HFFc6 (cell line): Measurements from ENCODE around the gene DUSP22. TPM values are rescaled to one million over a fixed set of nuclear protein-coding genes. Genes with fewer than 3 reads are reported as not detected.

Experiments
- DNase-seq: peaks from one replicate; pipeline ENCODE4 v3.0.0-alpha.2; 2018
- H3K27ac Mint-ChIP-seq: 2 replicates; pipeline ENCODE4 v1.8.0; 2020; ENCODE audit warnings: mild to moderate bottlenecking, mixed read lengths
- H3K27me3 Mint-ChIP-seq: 2 replicates; pipeline ENCODE4 v1.8.0; 2021; ENCODE audit warnings: mild to moderate bottlenecking, moderate library complexity, mixed read lengths; ENCODE audit not compliant: insufficient read depth
- H3K36me3 Mint-ChIP-seq: 2 replicates; pipeline ENCODE4 v1.8.0; 2021; ENCODE audit warnings: low read depth, mixed read lengths
- H3K4me1 Mint-ChIP-seq: 2 replicates; pipeline ENCODE4 v1.8.0; 2020; ENCODE audit warnings: low read depth, mixed read lengths
- H3K4me3 Mint-ChIP-seq: 2 replicates; pipeline ENCODE4 v1.8.0; 2020; ENCODE audit warnings: mild to moderate bottlenecking, moderate library complexity, mixed read lengths
- H3K9me3 Mint-ChIP-seq: 2 replicates; pipeline ENCODE4 v1.8.0; 2020; ENCODE audit warnings: mild to moderate bottlenecking, mixed read lengths
- CTCF ChIP-seq: fragments of 200-600 bp; sonication (generic); IDR thresholded peaks from 2 replicates; pipeline ENCODE4 v1.5.0; 2021; ENCODE audit warnings: antibody characterized with exemption, mild to moderate bottlenecking
- total RNA-seq, 6 experiments: library from RNA; stranded (reverse); fragmentation: NEBNext Ultra II Directional; extraction: Animal tissue kit (Norgen Biotek cat#: 25700); gene quantifications; 2 replicates in 1 of 6; 3 replicates in 5 of 6; pipeline ENCODE4 v1.2.3, GENCODE V29; 2021

Gene DUSP22
- total RNA-seq, 6 experiments from 2014 or later: 6.8 to 11.9 (median 9.2) TPM

GRCh38 chr6:353642-354614 lies 61.6 kb downstream of the DUSP22 start:
- no peak for DNase-seq
- TF ChIP-seq CTCF: no peak

GRCh38 chr6:354631-355280 lies 62.5 kb downstream of the DUSP22 start:
- H3K4me1 Mint-ChIP-seq: no peaks in the 10 kb centered on the region

More at GRCh38 chr6:353642-354614, 61.6 kb downstream of the DUSP22 start:
- no peaks in the 10 kb centered on the region for H3K4me1 Mint-ChIP-seq
- no peak overlapping the region for H3K4me3 Mint-ChIP-seq
- H3K9me3 Mint-ChIP-seq: peaks cover 14% of the 10 kb centered on the region; the same call in 1 of the 2 replicates
- H3K27me3 Mint-ChIP-seq: peaks cover 5% of the 10 kb centered on the region
- H3K36me3 Mint-ChIP-seq: no peaks in the 10 kb centered on the region
- H3K27ac Mint-ChIP-seq: no peak overlapping the region

GRCh38 chr6:355373-356208 lies 63.3 kb downstream of the DUSP22 start:
- H3K4me3 Mint-ChIP-seq: no peak overlapping the region

More at GRCh38 chr6:354631-355280, 62.5 kb downstream of the DUSP22 start:
- Mint-ChIP-seq H3K27me3 (peaks cover 5% of the 10 kb centered on the region), H3K36me3 (no peaks in the 10 kb centered on the region), H3K9me3 (peaks cover 14% of the 10 kb centered on the region; the same call in 1 of the 2 replicates), H3K4me3 (no peak overlapping the region), H3K27ac (no peak overlapping the region)
- no peak for DNase-seq
- TF ChIP-seq CTCF: no peak

GRCh38 chr6:356828-357251 lies 64.6 kb downstream of the DUSP22 start:
- Mint-ChIP-seq H3K4me1 (no peaks in the 10 kb centered on the region), H3K9me3 (peaks cover 14% of the 10 kb centered on the region; the same call in 1 of the 2 replicates), H3K36me3 (no peaks in the 10 kb centered on the region), H3K27ac (no peak overlapping the region), H3K27me3 (peaks cover 2% of the 10 kb centered on the region; the same call in 1 of the 2 replicates), H3K4me3 (no peak overlapping the region)
- DNase-seq: no peak
- TF ChIP-seq CTCF: no peak

More at GRCh38 chr6:355373-356208, 63.3 kb downstream of the DUSP22 start:
- Mint-ChIP-seq H3K27me3 (peaks cover 5% of the 10 kb centered on the region), H3K9me3 (peaks cover 14% of the 10 kb centered on the region; the same call in 1 of the 2 replicates), H3K27ac (no peak overlapping the region), H3K4me1 (no peaks in the 10 kb centered on the region), H3K36me3 (no peaks in the 10 kb centered on the region)
- no peak for TF ChIP-seq CTCF
- DNase-seq: no peak

- Mint-ChIP-seq H3K4me3 (no peak overlapping the region), H3K36me3 (no peaks in the 10 kb centered on the region; the same call in 1 of the 2 replicates), H3K27me3 (peaks cover 2% of the 10 kb centered on the region; the same call in 1 of the 2 replicates), H3K4me1 (no peaks in the 10 kb centered on the region), H3K27ac (no peak overlapping the region), H3K9me3 (peaks cover 15% of the 10 kb centered on the region; the same call in 1 of the 2 replicates)
- DNase-seq: no peak
- no peak for TF ChIP-seq CTCF
Measured at GRCh38 chr6:357261-357790, 65.0 kb downstream of the DUSP22 start.
